Smooth muscle cell (in vitro differentiated cells): ENCODE results near the gene IQCK. TPM values are rescaled to one million over a fixed set of nuclear protein-coding genes. Genes with fewer than 3 reads are reported as not detected.

Experiments
- DNase-seq: peaks from one replicate; lab custom pipeline; 2025; ENCODE audit not compliant: unreplicated experiment; lab: John Stamatoyannopoulos, UW
- H2AFZ ChIP-seq: fragments of 200-600 bp; sonication (generic); 2 replicates; pipeline ENCODE4 v1.6.0; 2016; ENCODE audit warnings: antibody characterized with exemption, low read depth, mild to moderate bottlenecking
- H3F3A ChIP-seq: fragments of 200-600 bp; sonication (generic); 2 replicates; pipeline ENCODE4 v1.6.0; 2017; ENCODE audit warnings: antibody characterized with exemption, low read depth
- H3K27ac ChIP-seq: fragments of 200-600 bp; sonication (generic); 2 replicates; pipeline ENCODE4 v1.5.1; 2016; ENCODE audit warnings: low read depth, mild to moderate bottlenecking
- H3K27me3 ChIP-seq: fragments of 200-600 bp; sonication (generic); 2 replicates; pipeline ENCODE4 v1.6.1; 2016; ENCODE audit warnings: low read depth, mild to moderate bottlenecking
- H3K36me3 ChIP-seq: fragments of 200-600 bp; sonication (generic); 2 replicates; pipeline ENCODE4 v1.5.1; 2016; ENCODE audit warnings: low read depth
- H3K4me1 ChIP-seq: fragments of 200-600 bp; sonication (generic); 2 replicates; pipeline ENCODE4 v1.5.1; 2016; ENCODE audit warnings: low read depth
- H3K4me2 ChIP-seq: fragments of 200-600 bp; sonication (generic); 2 replicates; pipeline ENCODE4 v1.6.0; 2016; ENCODE audit warnings: mild to moderate bottlenecking
- H3K4me3 ChIP-seq: fragments of 200-600 bp; sonication (generic); 2 replicates; pipeline ENCODE4 v1.5.1; 2016; ENCODE audit warnings: mild to moderate bottlenecking
- H3K79me2 ChIP-seq: fragments of 200-600 bp; sonication (generic); 2 replicates; pipeline ENCODE4 v1.6.0; 2016; ENCODE audit warnings: low read depth, mild to moderate bottlenecking
- H3K9ac ChIP-seq: fragments of 200-600 bp; sonication (generic); 2 replicates; pipeline ENCODE4 v1.6.0; 2016; ENCODE audit warnings: low read depth
- H3K9me3 ChIP-seq: fragments of 200-600 bp; sonication (generic); replicated peaks from 2 replicates; pipeline ENCODE4 v1.5.1; 2016; ENCODE audit warnings: low read depth
- H4K20me1 ChIP-seq: fragments of 200-600 bp; sonication (generic); 2 replicates; pipeline ENCODE4 v1.6.0; 2016; ENCODE audit warnings: low read depth
- CTCF ChIP-seq: fragments of 200-600 bp; sonication (generic); IDR thresholded peaks from 2 replicates; pipeline ENCODE4 v1.5.1; 2017; ENCODE audit warnings: borderline replicate concordance, mild to moderate bottlenecking, antibody characterized with exemption; ENCODE audit not compliant: insufficient read depth, poor library complexity, severe bottlenecking
- WGBS: methylation state at CpG from one replicate; pipeline ENCODE4 v1.1.7; 2016; ENCODE audit warnings: low lambda C conversion rate; 5-methylcytosine and 5-hydroxymethylcytosine counted together
- polyA plus RNA-seq: library from polyadenylated mRNA; unstranded; fragments of >200 nt; fragmentation: Nextera tagmentation; extraction: Ambion mirVana; gene quantifications from 2 replicates; pipeline ENCODE4 v1.2.1, GENCODE V29; 2016
- small RNA-seq: library from RNA; depleted of rRNA; stranded (forward); fragments of <200 nt; gene quantifications from one replicate; pipeline ENCODE3, GENCODE V24; 2014
- total RNA-seq: library from RNA; depleted of rRNA; stranded (reverse); fragments of >200 nt; gene quantifications from 2 replicates; pipeline ENCODE4 v1.2.3, GENCODE V29; 2014

IQCK gene
- total and polyA plus RNA-seq, 2 experiments from 2014 or later: 11.2 to 14.6 TPM

GRCh38 chr16:19899605-19899955, 181.5 kb downstream of the IQCK start:
- Histone ChIP-seq H3K4me2 (no peak overlapping the region), H3K4me1 (no peaks in the 10 kb centered on the region), H3K27ac (no peak overlapping the region), H3K36me3 (no peaks in the 10 kb centered on the region), H3K9me3 (no peaks in the 10 kb centered on the region), H3K79me2 (no peaks in the 10 kb centered on the region), H3K27me3 (no peaks in the 10 kb centered on the region), H3F3A (no peaks in the 10 kb centered on the region), H3K4me3 (no peak overlapping the region), H2AFZ (no peak overlapping the region), H4K20me1 (no peaks in the 10 kb centered on the region), H3K9ac (no peak overlapping the region)
- 55% methylated on average over 5 of the region's 5 CpGs for WGBS
- DNase-seq: no peak
- no peak for TF ChIP-seq CTCF

GRCh38 chr16:19901164-19901563, 183.1 kb downstream of the IQCK start:
- no peaks in the 10 kb centered on the region for H4K20me1 ChIP-seq
- H2AFZ ChIP-seq: no peak overlapping the region
- WGBS: 88% methylated on average over 7 of the region's 7 CpGs
- H3F3A ChIP-seq: no peaks in the 10 kb centered on the region
- H3K36me3 ChIP-seq: no peaks in the 10 kb centered on the region
- no peaks in the 10 kb centered on the region for H3K9me3 ChIP-seq
- no peaks in the 10 kb centered on the region for H3K4me1 ChIP-seq
- no peak overlapping the region for H3K4me2 ChIP-seq
- H3K79me2 ChIP-seq: no peaks in the 10 kb centered on the region
- no peaks in the 10 kb centered on the region for H3K27me3 ChIP-seq
- no peak overlapping the region for H3K27ac ChIP-seq
- TF ChIP-seq CTCF: no peak
- no peak for DNase-seq
- H3K9ac ChIP-seq: no peak overlapping the region
- no peak overlapping the region for H3K4me3 ChIP-seq

GRCh38 chr16:19907161-19907992, 189.3 kb downstream of the IQCK start:
- Histone ChIP-seq H3K27ac (no peak overlapping the region), H3K9ac (no peak overlapping the region), H3F3A (no peaks in the 10 kb centered on the region), H3K4me2 (peak overlapping the region; percentile 75), H3K9me3 (no peaks in the 10 kb centered on the region), H3K4me1 (no peaks in the 10 kb centered on the region), H3K27me3 (no peaks in the 10 kb centered on the region), H4K20me1 (no peaks in the 10 kb centered on the region), H3K36me3 (no peaks in the 10 kb centered on the region), H3K4me3 (no peak overlapping the region), H2AFZ (peak overlapping the region; percentile 46), H3K79me2 (no peaks in the 10 kb centered on the region)
- TF ChIP-seq CTCF: peak; percentile 96
- DNase-seq: peak; percentile 23
- 24% methylated on average over 24 of the region's 24 CpGs for WGBS

Small RNA genes within 50 kb of the gene (small RNA-seq; reads per million reads assigned to genes)
- gene LARP7P2: not detected

Other genes starting within 250 kb of the IQCK start
- 46.0 and 50.2 TPM in 2 replicates for gene GDE1, start 196.2 kb upstream of the IQCK start, total RNA-seq
- gene GDE1, start 196.2 kb upstream of the IQCK start, polyA plus RNA-seq: 43.8 and 57.3 TPM in 2 replicates
- gene CCP110, start 194.3 kb upstream of the IQCK start, total RNA-seq: 9.3 and 11.7 TPM in 2 replicates
- gene CCP110, start 194.3 kb upstream of the IQCK start, polyA plus RNA-seq: 6.2 and 7.9 TPM in 2 replicates
- 37.2 and 47.4 TPM in 2 replicates for gene VPS35L, start 162.6 kb upstream of the IQCK start, total RNA-seq
- gene VPS35L, start 162.6 kb upstream of the IQCK start, polyA plus RNA-seq: 46.7 and 49.1 TPM in 2 replicates
- 31.0 and 38.7 TPM in 2 replicates for gene KNOP1, start within 50 bp of the IQCK start, total RNA-seq
- 32.6 and 35.6 TPM in 2 replicates for gene KNOP1, start within 50 bp of the IQCK start, polyA plus RNA-seq
- gene GPRC5B, start 166.6 kb downstream of the IQCK start, total RNA-seq: 7.8 and 15.6 TPM in 2 replicates
- 18.9 and 25.7 TPM in 2 replicates for gene GPRC5B, start 166.6 kb downstream of the IQCK start, polyA plus RNA-seq